Body of pancreas (tissue), 4 donors: ENCODE results near the gene NOP9. TPM values are rescaled to one million over a fixed set of nuclear protein-coding genes. Genes with fewer than 3 reads are reported as not detected.

Experiments used
- ATAC-seq: fragments of 150-250 bp; one replicate; pipeline ENCODE4 v1.9.1; 2016
- DNase-seq, 4 donors: peaks; one replicate each; pipeline ENCODE4 v3.0.0-alpha.2; 2019
- H3K27ac ChIP-seq, 4 donors: fragments of 200-600 bp; sonication (generic); 1 replicate in 3 of 4; 2 replicates in 1 of 4; pipeline versions ENCODE4 v1.5.1 to v1.6.1; 2016 to 2019; ENCODE audit warnings: mild to moderate bottlenecking in 1 of 4, mixed read lengths in 1 of 4, moderate library complexity in 1 of 4
- H3K27me3 ChIP-seq, 2 donors: fragments of 200-600 bp; sonication (generic); one replicate each; pipeline ENCODE4 v1.6.0; 2016; ENCODE audit warnings: mild to moderate bottlenecking in 1 of 2
- H3K36me3 ChIP-seq, 2 donors: fragments of 200-600 bp; sonication (generic); replicated peaks in 1 of 2; 2 replicates each; pipeline ENCODE4 v1.5.1; 2016; ENCODE audit warnings: low read depth in 2 of 2; ENCODE audit not compliant: insufficient read depth in 1 of 2
- H3K4me1 ChIP-seq: fragments of 200-600 bp; sonication (generic); one replicate; pipeline ENCODE4 v1.6.0; 2016
- H3K4me3 ChIP-seq, 2 donors: fragments of 200-600 bp; sonication (generic); 1 replicate in 1 of 2; 2 replicates in 1 of 2; pipeline ENCODE4 v1.5.1; 2016 to 2019
- H3K9me3 ChIP-seq, 3 donors: fragments of 200-600 bp; sonication (generic); 1 replicate in 2 of 3; 2 replicates in 1 of 3; pipeline ENCODE4 v1.5.1; 2016
- CTCF ChIP-seq, 7 experiments: fragments of 450-650 bp in 4 of 7; fragments of 200-600 bp in 3 of 7; sonication (generic) in 3 of 7; IDR thresholded peaks; one replicate each; pipeline ENCODE4 v1.5.1; 2016 to 2019; ENCODE audit warnings: antibody characterized with exemption in 7 of 7
- POLR2A ChIP-seq, 3 donors: fragments of 450-650 bp; IDR thresholded peaks; one replicate each; pipeline ENCODE4 v1.6.1; 2016; ENCODE audit warnings: antibody characterized with exemption in 3 of 3, mild to moderate bottlenecking in 2 of 3
- WGBS, 2 donors: methylation state at CpG; one replicate each; pipeline ENCODE4 v1.1.5; 2017; 5-methylcytosine and 5-hydroxymethylcytosine counted together
- intact Hi-C: fragments of 100-400 bp; cut with DNase I; formaldehyde crosslinking; loops from one replicate; pipeline ENCODE4 v1.15.1; 2023
- total RNA-seq, 2 donors: library from RNA; depleted of rRNA; stranded (reverse); fragments of >200 nt; gene quantifications; one replicate each; pipeline ENCODE4 v1.1.0, GENCODE V29; 2016

Gene NOP9
- total RNA-seq, 2 donors from 2014 or later = 10.6 to 12.2 TPM

- ATAC-seq = no peak
- 90 to 92% methylated on average over 2 to 9 of the region's 9 CpGs for WGBS, 2 donors
Observed at GRCh38 chr14:24267516-24267915, 32.1 kb upstream of the NOP9 start.

GRCh38 chr14:24268225-24268624, 31.4 kb upstream of the NOP9 start:
- no peaks in the 10 kb centered on the region for H3K9me3 ChIP-seq
- WGBS, 2 donors = 88 to 90% methylated on average over 9 of the region's 9 CpGs
- peaks cover 0 to 15% of the 10 kb centered on the region in 2 donors for H3K36me3 ChIP-seq
- ATAC-seq (no peak), DNase-seq (no peak)
- no peak overlapping the region for H3K27ac ChIP-seq
- H3K4me1 ChIP-seq = peaks cover 23% of the 10 kb centered on the region
- H3K4me3 ChIP-seq = no peak overlapping the region
- no peaks in the 10 kb centered on the region for H3K27me3 ChIP-seq
- intact Hi-C loops = no loop called here
- TF ChIP-seq CTCF (IDR thresholded peaks at IDR 0.05) (no peak), POLR2A (IDR thresholded peaks at IDR 0.05) (no peak)

More at GRCh38 chr14:24267516-24267915, 32.1 kb upstream of the NOP9 start:
- H3K27ac ChIP-seq = no peak overlapping the region
- intact Hi-C loops = no loop called here
- no peak for DNase-seq
- H3K36me3 ChIP-seq = peaks cover 0 to 15% of the 10 kb centered on the region in 2 donors
- H3K4me1 ChIP-seq = peaks cover 16% of the 10 kb centered on the region
- TF ChIP-seq POLR2A (IDR thresholded peaks at IDR 0.05) (no peak), CTCF (IDR thresholded peaks at IDR 0.05) (no peak)
- H3K4me3 ChIP-seq = no peak overlapping the region
- H3K27me3 ChIP-seq = no peaks in the 10 kb centered on the region
- H3K9me3 ChIP-seq = no peaks in the 10 kb centered on the region

GRCh38 chr14:24269368-24269767, 30.3 kb upstream of the NOP9 start:
- Histone ChIP-seq H3K4me1 (peaks cover 35% of the 10 kb centered on the region), H3K9me3 (no peaks in the 10 kb centered on the region), H3K27ac (no peak overlapping the region), H3K36me3 (peaks cover 0 to 15% of the 10 kb centered on the region in 2 donors), H3K4me3 (no peak overlapping the region), H3K27me3 (no peaks in the 10 kb centered on the region)
- ATAC-seq (no peak), DNase-seq (no peak)
- TF ChIP-seq CTCF (IDR thresholded peaks at IDR 0.05) (no peak), POLR2A (IDR thresholded peaks at IDR 0.05) (no peak)
- intact Hi-C loops = no loop called here
- WGBS, 2 donors = 91 to 97% methylated on average over 5 to 8 of the region's 8 CpGs

GRCh38 chr14:24269910-24270536, 29.6 kb upstream of the NOP9 start:
- TF ChIP-seq CTCF (IDR thresholded peaks at IDR 0.05) = no peak
- DNase-seq (no peak), ATAC-seq (no peak)
- Histone ChIP-seq H3K4me3 (no peak overlapping the region), H3K27me3 (no peaks in the 10 kb centered on the region), H3K9me3 (no peaks in the 10 kb centered on the region), H3K27ac (no peak overlapping the region), H3K36me3 (peaks cover 0 to 15% of the 10 kb centered on the region in 2 donors), H3K4me1 (peaks cover 41% of the 10 kb centered on the region)
- 86 to 93% methylated on average over 12 to 14 of the region's 14 CpGs for WGBS, 2 donors
- intact Hi-C loops = no loop called here

- H3K27ac ChIP-seq = peak overlapping the region; percentile 90 to 96 (median 94)
- DNase-seq = no peak
Observed at GRCh38 chr14:24270537-24271133, 29.0 kb upstream of the NOP9 start.

More at GRCh38 chr14:24270537-24271133, 29.0 kb upstream of the NOP9 start:
- no peak for ATAC-seq
- peaks cover 45% of the 10 kb centered on the region for H3K4me1 ChIP-seq
- no peaks in the 10 kb centered on the region for H3K27me3 ChIP-seq
- peaks cover 0 to 15% of the 10 kb centered on the region in 2 donors for H3K36me3 ChIP-seq
- WGBS, 2 donors = 13 to 90% methylated on average over 2 to 13 of the region's 13 CpGs
- intact Hi-C loops = no loop called here
- no peaks in the 10 kb centered on the region for H3K9me3 ChIP-seq
- TF ChIP-seq CTCF (IDR thresholded peaks at IDR 0.05) = no peak
- TF ChIP-seq POLR2A (IDR thresholded peaks at IDR 0.05) = no peak
- peak overlapping the region; percentile 56 to 94 for H3K4me3 ChIP-seq
